GM12872 (cell line): ENCODE results near the gene MYO3B.

Experiments used
- TF ChIP-seq, protein P1 (sequence below): IDR thresholded peaks from 3 replicates; pipeline ENCODE4 v1.5.1; 2011; ENCODE audit warnings: low read depth, mild to moderate bottlenecking, low read length, moderate library complexity; ENCODE audit not compliant: insufficient read depth

Gene MYO3B

GRCh38 chr2:170213651-170214050 lies 35.7 kb downstream of the MYO3B start:
- TF ChIP-seq, protein P1, sequence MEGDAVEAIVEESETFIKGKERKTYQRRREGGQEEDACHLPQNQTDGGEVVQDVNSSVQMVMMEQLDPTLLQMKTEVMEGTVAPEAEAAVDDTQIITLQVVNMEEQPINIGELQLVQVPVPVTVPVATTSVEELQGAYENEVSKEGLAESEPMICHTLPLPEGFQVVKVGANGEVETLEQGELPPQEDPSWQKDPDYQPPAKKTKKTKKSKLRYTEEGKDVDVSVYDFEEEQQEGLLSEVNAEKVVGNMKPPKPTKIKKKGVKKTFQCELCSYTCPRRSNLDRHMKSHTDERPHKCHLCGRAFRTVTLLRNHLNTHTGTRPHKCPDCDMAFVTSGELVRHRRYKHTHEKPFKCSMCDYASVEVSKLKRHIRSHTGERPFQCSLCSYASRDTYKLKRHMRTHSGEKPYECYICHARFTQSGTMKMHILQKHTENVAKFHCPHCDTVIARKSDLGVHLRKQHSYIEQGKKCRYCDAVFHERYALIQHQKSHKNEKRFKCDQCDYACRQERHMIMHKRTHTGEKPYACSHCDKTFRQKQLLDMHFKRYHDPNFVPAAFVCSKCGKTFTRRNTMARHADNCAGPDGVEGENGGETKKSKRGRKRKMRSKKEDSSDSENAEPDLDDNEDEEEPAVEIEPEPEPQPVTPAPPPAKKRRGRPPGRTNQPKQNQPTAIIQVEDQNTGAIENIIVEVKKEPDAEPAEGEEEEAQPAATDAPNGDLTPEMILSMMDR = no peak

DNA sequence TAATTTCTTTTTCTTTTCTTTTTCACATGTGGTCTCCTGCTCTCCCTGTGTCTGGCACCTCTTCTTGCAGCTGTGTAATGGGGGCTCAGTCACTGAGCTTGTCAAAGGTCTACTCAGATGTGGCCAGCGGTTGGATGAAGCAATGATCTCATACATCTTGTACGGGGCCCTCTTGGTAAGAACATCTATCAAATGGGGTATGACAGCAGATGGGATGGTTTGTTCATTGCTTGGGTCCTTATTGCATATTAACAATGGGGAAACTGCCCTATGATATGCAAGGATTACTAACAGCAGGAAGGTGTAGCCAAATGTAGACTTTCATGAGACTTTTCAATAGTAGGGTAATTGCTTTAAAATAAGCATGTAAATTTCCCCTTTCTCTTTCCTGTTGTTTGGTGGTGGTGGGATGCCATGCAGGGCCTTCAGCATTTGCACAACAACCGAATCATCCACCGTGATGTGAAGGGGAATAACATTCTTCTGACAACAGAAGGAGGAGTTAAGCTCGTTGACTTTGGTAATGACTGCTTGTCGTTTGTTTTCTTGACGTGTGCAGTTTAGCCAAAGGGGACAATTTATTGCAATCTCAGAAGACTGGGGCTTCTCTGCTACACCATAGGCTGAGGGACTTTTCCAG lies 36.5 kb downstream of the MYO3B start:
- TF ChIP-seq, protein P1 = no peak

DNA sequence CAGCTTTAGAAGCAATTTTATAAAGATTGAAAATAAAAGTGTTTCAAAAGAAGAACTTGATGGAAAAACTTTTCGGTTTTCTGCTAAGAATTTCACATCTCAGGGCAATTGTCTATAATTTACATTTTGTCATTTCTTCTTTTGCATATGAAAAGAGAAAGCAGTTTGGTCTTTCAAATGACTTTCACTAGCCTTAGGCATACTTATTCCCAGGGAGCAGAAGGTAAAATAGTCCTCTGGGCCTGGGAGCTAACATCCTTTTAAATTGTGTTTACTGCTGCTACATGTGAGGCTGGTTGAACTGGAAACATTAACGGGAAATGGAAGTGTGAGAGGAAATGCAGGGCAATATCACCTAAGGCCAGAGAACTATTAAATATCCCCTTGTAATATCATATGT lies 37.1 kb downstream of the MYO3B start:
- TF ChIP-seq, protein P1 = no peak

GRCh38 chr2:170216428-170216827 lies 38.5 kb downstream of the MYO3B start:
- TF ChIP-seq, protein P1 = no peak

DNA sequence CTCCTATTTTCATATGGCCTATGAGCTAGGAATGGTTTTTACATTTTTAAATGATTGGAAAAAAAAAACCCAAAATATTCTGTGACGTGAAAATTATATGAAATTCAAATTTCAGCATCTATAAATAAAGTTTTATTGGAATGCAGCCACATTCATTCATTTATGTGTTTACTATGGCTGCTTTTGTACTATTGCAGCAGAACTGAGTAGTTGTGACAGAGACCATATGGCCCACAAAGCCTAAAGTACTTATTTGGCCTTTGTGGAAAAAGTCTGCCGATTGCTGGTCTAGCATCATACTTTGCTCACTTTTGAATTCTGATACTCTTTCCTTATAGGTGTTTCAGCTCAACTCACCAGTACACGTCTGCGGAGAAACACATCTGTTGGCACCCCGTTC lies 39.0 kb downstream of the MYO3B start:
- TF ChIP-seq, protein P1 = no peak

GRCh38 chr2:170217778-170218251 lies 39.9 kb downstream of the MYO3B start:
- TF ChIP-seq, protein P1 = no peak

GRCh38 chr2:170218456-170218855 lies 40.5 kb downstream of the MYO3B start:
- TF ChIP-seq, protein P1 = no peak
